ENCODE data around the gene SCFD2.
"Not testable (repeated sequence)": the region's sequence is repeated elsewhere in the genome, so short reads cannot be mapped to it uniquely, and the experiment has no call there.

DNA sequence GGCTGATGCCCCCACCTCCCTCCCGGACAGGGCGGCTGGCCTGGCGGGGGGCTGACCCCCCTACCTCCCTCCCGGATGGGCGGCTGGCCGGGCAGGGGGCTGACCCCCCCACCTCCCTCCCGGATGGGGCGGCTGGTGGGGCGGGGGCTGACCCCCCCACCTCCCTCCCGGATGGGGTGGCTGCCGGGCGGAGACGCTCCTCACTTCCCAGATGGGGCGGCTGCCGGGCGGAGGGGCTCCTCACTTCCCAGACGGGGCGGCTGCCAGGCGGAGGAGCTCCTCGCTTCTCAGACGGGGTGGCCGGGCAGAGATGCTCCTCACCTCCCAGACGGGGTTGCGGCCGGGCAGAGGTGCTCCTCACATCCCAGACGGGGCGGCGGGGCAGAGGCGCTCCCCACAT is 127.5 kb downstream of the SCFD2 start:
- TF ChIP-seq, protein P1, sequence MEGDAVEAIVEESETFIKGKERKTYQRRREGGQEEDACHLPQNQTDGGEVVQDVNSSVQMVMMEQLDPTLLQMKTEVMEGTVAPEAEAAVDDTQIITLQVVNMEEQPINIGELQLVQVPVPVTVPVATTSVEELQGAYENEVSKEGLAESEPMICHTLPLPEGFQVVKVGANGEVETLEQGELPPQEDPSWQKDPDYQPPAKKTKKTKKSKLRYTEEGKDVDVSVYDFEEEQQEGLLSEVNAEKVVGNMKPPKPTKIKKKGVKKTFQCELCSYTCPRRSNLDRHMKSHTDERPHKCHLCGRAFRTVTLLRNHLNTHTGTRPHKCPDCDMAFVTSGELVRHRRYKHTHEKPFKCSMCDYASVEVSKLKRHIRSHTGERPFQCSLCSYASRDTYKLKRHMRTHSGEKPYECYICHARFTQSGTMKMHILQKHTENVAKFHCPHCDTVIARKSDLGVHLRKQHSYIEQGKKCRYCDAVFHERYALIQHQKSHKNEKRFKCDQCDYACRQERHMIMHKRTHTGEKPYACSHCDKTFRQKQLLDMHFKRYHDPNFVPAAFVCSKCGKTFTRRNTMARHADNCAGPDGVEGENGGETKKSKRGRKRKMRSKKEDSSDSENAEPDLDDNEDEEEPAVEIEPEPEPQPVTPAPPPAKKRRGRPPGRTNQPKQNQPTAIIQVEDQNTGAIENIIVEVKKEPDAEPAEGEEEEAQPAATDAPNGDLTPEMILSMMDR (IDR thresholded peaks at IDR 0.05; ENCODE audit: borderline replicate concordance, extremely low read depth, low read length, poor library complexity, severe bottlenecking) = not testable (repeated sequence)
- not testable (repeated sequence) for TF ChIP-seq EZH2 (IDR thresholded peaks at IDR 0.05; ENCODE audit: borderline replicate concordance, low read depth, low read length, severe bottlenecking)

Measured in DND-41 (cell line).